ENCODE results near the gene COA8. TPM values are rescaled to one million over a fixed set of nuclear protein-coding genes. Genes with fewer than 3 reads are reported as not detected.
A peak's percentile ranks its signal among the peaks of the same experiment; 100 is the strongest.

The COA8 gene
- total RNA-seq, 2 donors from 2014 or later: 8.0 to 17.6 TPM

DNA sequence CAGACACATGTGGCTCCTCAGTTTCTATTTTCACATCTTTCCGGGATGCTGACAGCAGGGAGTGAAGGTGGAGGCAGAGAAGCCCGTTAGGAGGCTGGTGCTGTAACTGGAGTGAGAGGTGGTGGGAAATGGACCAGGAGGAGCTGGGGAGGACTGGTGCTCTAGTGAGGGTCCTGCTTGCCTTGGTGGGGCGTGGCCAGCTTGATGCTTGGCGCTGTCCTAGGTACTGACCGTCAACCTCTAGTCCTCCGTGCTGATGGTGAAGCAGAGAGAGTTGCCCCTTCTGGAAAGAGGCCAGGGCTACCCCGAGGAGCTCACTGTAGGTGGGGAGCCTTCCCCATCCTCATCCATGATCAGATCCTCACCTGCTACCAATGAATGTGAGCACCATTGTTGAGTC is 32.4 kb upstream of the COA8 start:
- H3K9me3 ChIP-seq: no peaks in the 10 kb centered on the region
- TF ChIP-seq, protein P1, sequence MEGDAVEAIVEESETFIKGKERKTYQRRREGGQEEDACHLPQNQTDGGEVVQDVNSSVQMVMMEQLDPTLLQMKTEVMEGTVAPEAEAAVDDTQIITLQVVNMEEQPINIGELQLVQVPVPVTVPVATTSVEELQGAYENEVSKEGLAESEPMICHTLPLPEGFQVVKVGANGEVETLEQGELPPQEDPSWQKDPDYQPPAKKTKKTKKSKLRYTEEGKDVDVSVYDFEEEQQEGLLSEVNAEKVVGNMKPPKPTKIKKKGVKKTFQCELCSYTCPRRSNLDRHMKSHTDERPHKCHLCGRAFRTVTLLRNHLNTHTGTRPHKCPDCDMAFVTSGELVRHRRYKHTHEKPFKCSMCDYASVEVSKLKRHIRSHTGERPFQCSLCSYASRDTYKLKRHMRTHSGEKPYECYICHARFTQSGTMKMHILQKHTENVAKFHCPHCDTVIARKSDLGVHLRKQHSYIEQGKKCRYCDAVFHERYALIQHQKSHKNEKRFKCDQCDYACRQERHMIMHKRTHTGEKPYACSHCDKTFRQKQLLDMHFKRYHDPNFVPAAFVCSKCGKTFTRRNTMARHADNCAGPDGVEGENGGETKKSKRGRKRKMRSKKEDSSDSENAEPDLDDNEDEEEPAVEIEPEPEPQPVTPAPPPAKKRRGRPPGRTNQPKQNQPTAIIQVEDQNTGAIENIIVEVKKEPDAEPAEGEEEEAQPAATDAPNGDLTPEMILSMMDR (IDR thresholded peaks at IDR 0.05): no peak
- peak overlapping the region; percentile 99 for H3K4me3 ChIP-seq
- ATAC-seq (ENCODE audit: insufficient number of reproducible peaks, low FRiP score, low read depth) (no peak), DNase-seq (ENCODE audit: low spot score) (no peak)
- H3K27ac ChIP-seq: no peak overlapping the region
- peaks cover 21 to 56% of the 10 kb centered on the region in 2 donors for H3K4me1 ChIP-seq (ENCODE audit: control insufficient read depth in 1 of 2, low read depth in 2 of 2)
- peaks cover 3% of the 10 kb centered on the region for H3K36me3 ChIP-seq
- no peaks in the 10 kb centered on the region for H3K27me3 ChIP-seq (replicated peaks; ENCODE audit: insufficient read depth)

DNA sequence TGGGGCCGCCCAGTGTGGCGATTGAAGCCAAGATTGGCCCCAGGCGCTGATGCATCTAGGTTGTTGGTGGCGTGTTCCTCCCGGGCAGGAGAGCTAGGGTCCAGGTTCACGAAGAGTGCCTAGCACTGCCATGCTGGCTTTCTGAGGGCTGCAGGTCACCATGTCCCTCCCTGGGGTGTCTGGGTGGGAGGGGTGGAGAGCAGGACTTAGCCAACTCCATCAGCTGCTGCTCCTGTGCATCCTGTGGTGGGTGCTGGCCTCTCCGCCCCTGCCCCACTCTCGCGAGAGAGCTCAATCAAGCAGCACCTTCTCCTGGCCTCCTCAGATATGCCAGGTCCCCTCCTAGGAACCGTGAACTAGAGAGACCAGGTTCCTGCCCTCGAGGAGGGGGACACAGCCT is 31.9 kb upstream of the COA8 start:
- TF ChIP-seq, protein P1 (IDR thresholded peaks at IDR 0.05): no peak
- H3K4me3 ChIP-seq: no peak overlapping the region
- no peak overlapping the region for H3K27ac ChIP-seq
- no peaks in the 10 kb centered on the region for H3K9me3 ChIP-seq
- no peaks in the 10 kb centered on the region for H3K27me3 ChIP-seq (replicated peaks; ENCODE audit: insufficient read depth)
- DNase-seq (ENCODE audit: low spot score) (no peak), ATAC-seq (ENCODE audit: insufficient number of reproducible peaks, low FRiP score, low read depth) (no peak)
- peaks cover 3% of the 10 kb centered on the region for H3K36me3 ChIP-seq
- H3K4me1 ChIP-seq (ENCODE audit: control insufficient read depth in 1 of 2, low read depth in 2 of 2): peaks cover 21 to 56% of the 10 kb centered on the region in 2 donors

DNA sequence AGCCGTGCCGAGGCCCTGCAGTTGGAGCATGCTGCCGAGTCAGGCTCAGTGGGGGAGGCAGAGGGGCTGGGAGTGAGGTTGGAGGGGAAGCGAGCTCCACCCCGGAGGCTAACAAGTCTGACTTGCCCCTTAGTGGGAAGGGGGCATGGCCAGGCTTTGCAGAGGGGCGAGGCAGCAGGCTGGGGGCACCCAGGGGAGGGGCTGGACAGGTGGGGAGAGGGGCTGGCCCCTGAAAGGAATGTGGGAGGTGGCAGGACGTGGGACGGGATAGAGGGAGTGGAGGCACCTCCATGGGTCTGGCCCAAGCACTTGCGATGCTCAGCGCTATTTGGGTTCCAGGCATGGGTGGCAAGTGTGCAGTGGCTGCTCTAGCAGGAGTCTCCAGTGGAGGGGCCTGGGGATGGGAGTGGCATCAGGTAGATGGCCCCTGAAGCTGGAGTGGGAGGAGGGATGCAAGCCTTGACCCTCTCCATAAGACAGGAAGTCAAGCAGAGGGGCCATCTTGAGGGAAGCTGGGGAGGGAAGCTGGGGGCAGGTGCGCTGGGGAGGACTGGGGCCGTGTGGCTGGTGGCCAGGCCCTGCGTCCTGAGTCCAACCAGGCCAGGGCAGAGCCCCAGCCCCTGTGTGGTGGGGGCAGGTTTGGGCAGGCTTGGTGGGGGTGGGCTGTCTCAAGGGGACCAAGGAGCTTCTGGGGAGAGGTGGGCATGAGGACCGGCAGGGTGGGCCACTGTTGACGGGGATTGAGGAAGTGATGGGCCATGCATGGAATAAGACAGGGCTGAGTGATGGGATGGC is 31.1 kb upstream of the COA8 start:
- TF ChIP-seq, protein P1 (IDR thresholded peaks at IDR 0.05): no peak
- Histone ChIP-seq H3K9me3 (no peaks in the 10 kb centered on the region), H3K4me1 (ENCODE audit: control insufficient read depth in 1 of 2, low read depth in 2 of 2) (peaks cover 21 to 56% of the 10 kb centered on the region in 2 donors), H3K27ac (no peak overlapping the region), H3K27me3 (replicated peaks; ENCODE audit: insufficient read depth) (no peaks in the 10 kb centered on the region), H3K4me3 (no peak overlapping the region), H3K36me3 (peaks cover 3% of the 10 kb centered on the region)
- ATAC-seq (ENCODE audit: insufficient number of reproducible peaks, low FRiP score, low read depth) (no peak), DNase-seq (ENCODE audit: low spot score) (no peak)

DNA sequence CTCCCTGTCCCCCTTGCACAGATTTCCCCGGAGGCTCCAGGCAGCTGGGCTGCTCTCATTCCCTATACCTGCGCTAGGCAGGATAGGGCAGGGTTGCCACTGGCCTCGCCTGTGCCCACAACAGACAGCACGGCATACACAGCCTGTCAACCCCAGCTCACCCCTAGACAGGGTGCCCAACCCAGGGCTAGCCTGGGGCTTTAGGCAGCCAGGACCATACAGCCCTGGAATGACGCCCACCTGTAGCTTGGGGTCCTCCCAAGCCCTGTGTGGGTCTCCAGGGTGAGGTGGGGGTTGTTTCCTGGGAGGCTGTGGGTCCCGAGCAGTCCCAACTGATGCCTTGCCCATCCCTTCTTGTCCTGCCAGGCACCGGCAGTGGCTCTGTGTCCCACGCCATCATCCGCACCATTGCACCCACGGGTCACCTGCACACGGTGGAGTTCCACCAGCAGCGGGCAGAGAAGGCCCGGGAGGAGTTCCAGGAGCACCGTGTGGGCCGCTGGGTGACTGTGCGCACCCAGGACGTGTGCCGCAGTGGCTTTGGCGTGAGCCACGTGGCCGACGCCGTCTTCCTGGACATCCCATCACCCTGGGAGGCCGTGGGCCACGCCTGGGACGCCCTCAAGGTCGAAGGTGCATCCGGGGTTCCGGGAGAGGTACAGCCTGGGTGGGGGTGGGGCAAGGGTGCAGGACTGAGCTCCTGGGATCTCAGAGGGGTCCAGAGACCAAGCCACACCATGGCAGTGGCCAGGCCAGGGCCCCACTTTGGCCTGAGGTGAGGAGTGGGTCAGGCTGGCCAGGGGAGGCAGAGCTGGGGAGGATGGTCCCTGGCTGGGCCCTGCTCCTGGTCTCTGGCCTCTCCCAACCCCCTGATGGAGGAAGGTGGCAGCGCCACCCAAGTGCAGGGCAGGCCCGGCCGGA is 30.3 kb upstream of the COA8 start:
- Histone ChIP-seq H3K4me1 (ENCODE audit: control insufficient read depth in 1 of 2, low read depth in 2 of 2) (peaks cover 21 to 56% of the 10 kb centered on the region in 2 donors), H3K27me3 (replicated peaks; ENCODE audit: insufficient read depth) (no peaks in the 10 kb centered on the region), H3K27ac (peak overlapping the region; percentile 65 to 73), H3K4me3 (no peak overlapping the region), H3K36me3 (peaks cover 3% of the 10 kb centered on the region), H3K9me3 (no peaks in the 10 kb centered on the region)
- ATAC-seq (ENCODE audit: insufficient number of reproducible peaks, low FRiP score, low read depth): no peak
- no peak for DNase-seq (ENCODE audit: low spot score)
- TF ChIP-seq, protein P1 (IDR thresholded peaks at IDR 0.05): no peak

All from thoracic aorta (tissue), 2 donors.